Ishikawa (cell line): ENCODE data around the gene PEAK1.

Source experiments
- CEBPB ChIP-seq: IDR thresholded peaks from 2 replicates; pipeline ENCODE4 v1.6.1; 2012
- CREB1 ChIP-seq: IDR thresholded peaks from 2 replicates; pipeline ENCODE4 v1.6.1; 2012; ENCODE audit warnings: low read depth
- EGR1 ChIP-seq: IDR thresholded peaks from 2 replicates; pipeline ENCODE4 v1.6.1; 2012
- EP300 ChIP-seq: IDR thresholded peaks from 2 replicates; pipeline ENCODE4 v1.6.1; 2012; ENCODE audit warnings: borderline replicate concordance
- FOXM1 ChIP-seq: IDR thresholded peaks from 2 replicates; pipeline ENCODE4 v1.6.1; 2012; ENCODE audit warnings: low read depth, borderline replicate concordance
- MAX ChIP-seq: IDR thresholded peaks from 2 replicates; pipeline ENCODE4 v1.6.1; 2012
- NFIC ChIP-seq: IDR thresholded peaks from 2 replicates; pipeline ENCODE4 v1.6.1; 2012
- RAD21 ChIP-seq: IDR thresholded peaks from 2 replicates; pipeline ENCODE4 v1.6.1; 2012; ENCODE audit warnings: low read depth
- REST ChIP-seq: IDR thresholded peaks from 2 replicates; pipeline ENCODE4 v1.6.1; 2012; ENCODE audit warnings: low read depth, mild to moderate bottlenecking
- TAF1 ChIP-seq: IDR thresholded peaks from 2 replicates; pipeline ENCODE4 v1.6.1; 2012; ENCODE audit warnings: low read depth, mild to moderate bottlenecking
- TCF12 ChIP-seq: IDR thresholded peaks from 2 replicates; pipeline ENCODE4 v1.6.1; 2012; ENCODE audit warnings: low read depth
- TEAD4 ChIP-seq: IDR thresholded peaks from 2 replicates; pipeline ENCODE4 v1.6.1; 2012
- USF1 ChIP-seq: IDR thresholded peaks from 2 replicates; pipeline ENCODE4 v1.6.1; 2012
- YY1 ChIP-seq: IDR thresholded peaks from 2 replicates; pipeline ENCODE4 v1.6.1; 2012; ENCODE audit warnings: low read depth
- ZBTB7A ChIP-seq: IDR thresholded peaks from 2 replicates; pipeline ENCODE4 v1.6.1; 2012; ENCODE audit warnings: low read depth

PEAK1 gene

GRCh38 chr15:77059786-77060361 lies 360.0 kb downstream of the PEAK1 start:
- no peak for TF ChIP-seq EP300
- no peak for TF ChIP-seq REST
- TF ChIP-seq TAF1: no peak
- no peak for TF ChIP-seq MAX

GRCh38 chr15:77058468-77058867 lies 361.4 kb downstream of the PEAK1 start:
- TF ChIP-seq FOXM1 (no peak), RAD21 (no peak), NFIC (no peak), EGR1 (no peak), TAF1 (no peak), TEAD4 (no peak), EP300 (no peak), TCF12 (no peak), REST (no peak), CEBPB (no peak), YY1 (no peak), ZBTB7A (no peak), CREB1 (no peak), USF1 (no peak), MAX (no peak)

GRCh38 chr15:77057685-77058084 lies 362.2 kb downstream of the PEAK1 start:
- TF ChIP-seq USF1 (no peak), YY1 (no peak), EGR1 (no peak)

- no peak for TF ChIP-seq USF1
- TF ChIP-seq TAF1: no peak
- no peak for TF ChIP-seq REST
- TF ChIP-seq ZBTB7A: no peak
- TF ChIP-seq NFIC: no peak
- TF ChIP-seq EGR1: no peak
- TF ChIP-seq FOXM1: no peak
- TF ChIP-seq RAD21: no peak
- no peak for TF ChIP-seq CREB1
- TF ChIP-seq EP300: no peak
- no peak for TF ChIP-seq MAX
- TF ChIP-seq YY1: no peak
- no peak for TF ChIP-seq TEAD4
These were observed 362.8 kb downstream of the PEAK1 start for GRCh38 chr15:77057072-77057471.
